HEK293 (cell line): ENCODE measurements around the gene TNFSF13B.

ENCODE experiments used
- CTCF ChIA-PET: fragments of 350-600 bp; formaldehyde crosslinking; extraction: SDS; loops from one replicate; lab custom pipeline; 2021; ENCODE audit warnings: antibody characterized with exemption; lab: Yijun Ruan, JAX
- POLR2A ChIA-PET: fragments of 300-600 bp; formaldehyde crosslinking; extraction: SDS; loops from one replicate; lab custom pipeline; 2020; ENCODE audit warnings: antibody characterized with exemption, inconsistent platforms; lab: Yijun Ruan, JAX
- H3K27ac ChIP-seq: fragments of 200-500 bp; sonication (Bioruptor generic); 2 replicates; pipeline ENCODE4 v1.5.1; 2014; ENCODE audit warnings: low read depth, low read length, control low read depth, inconsistent platforms; ENCODE audit errors: extremely low read depth
- H3K36me3 ChIP-seq, 2 experiments: fragments of 200-500 bp in 1 of 2; sonication (Bioruptor generic) in 1 of 2; 1 replicate in 1 of 2; 2 replicates in 1 of 2; pipeline ENCODE4 v1.5.1; 2014 to 2017; ENCODE audit warnings: inconsistent platforms in 2 of 2, low read length in 2 of 2; ENCODE audit not compliant: control insufficient read depth in 2 of 2, insufficient read depth in 1 of 2
- H3K4me1 ChIP-seq: fragments of 200-500 bp; sonication (Bioruptor generic); 2 replicates; pipeline ENCODE4 v1.5.1; 2014; ENCODE audit warnings: mild to moderate bottlenecking, low read length, inconsistent platforms; ENCODE audit not compliant: control insufficient read depth, insufficient read depth
- H3K4me3 ChIP-seq: 2 replicates; pipeline ENCODE4 v1.5.1; 2011; ENCODE audit warnings: low read depth, mild to moderate bottlenecking, control low read depth, low read length, moderate library complexity
- H3K9me3 ChIP-seq: fragments of 200-500 bp; sonication (Bioruptor generic); 2 replicates; pipeline ENCODE4 v1.5.1; 2014; ENCODE audit warnings: low read depth, low read length, inconsistent platforms; ENCODE audit not compliant: control insufficient read depth, insufficient read depth
- GLI2 ChIP-seq: fragments of 450-650 bp; formaldehyde crosslinking; IDR thresholded peaks from 2 replicates; pipeline ENCODE4; 2017; ENCODE audit warnings: missing biosample characterization, missing genetic modification characterization, low read depth, borderline replicate concordance
- KLF9 ChIP-seq: fragments of 450-650 bp; formaldehyde crosslinking; IDR thresholded peaks from 2 replicates; pipeline ENCODE4 v1.5.1; 2016; ENCODE audit warnings: missing biosample characterization, missing genetic modification characterization, low read depth
- TCF7L2 ChIP-seq: IDR thresholded peaks from 2 replicates; pipeline ENCODE4 v1.6.1; 2011; ENCODE audit warnings: low read depth, mild to moderate bottlenecking, inconsistent platforms, low read length, moderate library complexity, borderline replicate concordance
- ZBTB20 ChIP-seq: fragments of 450-650 bp; formaldehyde crosslinking; IDR thresholded peaks from 2 replicates; pipeline ENCODE4 v1.5.1; 2016; ENCODE audit warnings: missing biosample characterization, missing genetic modification characterization
- ZFP37 ChIP-seq: fragments of 450-650 bp; formaldehyde crosslinking; IDR thresholded peaks from 2 replicates; pipeline ENCODE4 v1.5.1; 2016; ENCODE audit warnings: missing biosample characterization, missing genetic modification characterization
- ZNF184 ChIP-seq: fragments of 450-650 bp; IDR thresholded peaks from 2 replicates; pipeline ENCODE4 v1.5.1; 2018; ENCODE audit warnings: missing biosample characterization, mild to moderate bottlenecking, missing genetic modification characterization
- ZNF221 ChIP-seq: fragments of 450-650 bp; formaldehyde crosslinking; IDR thresholded peaks from 2 replicates; pipeline ENCODE4 v1.5.1; 2017; ENCODE audit warnings: missing biosample characterization, missing genetic modification characterization, borderline replicate concordance
- ZNF280D ChIP-seq: fragments of 450-650 bp; formaldehyde crosslinking; IDR thresholded peaks from 2 replicates; pipeline ENCODE4 v1.5.1; 2016; ENCODE audit warnings: missing biosample characterization, missing genetic modification characterization
- ZNF292 ChIP-seq: fragments of 450-650 bp; formaldehyde crosslinking; IDR thresholded peaks from 2 replicates; pipeline ENCODE4 v1.5.1; 2016; ENCODE audit warnings: low read depth, missing biosample characterization, missing genetic modification characterization, borderline replicate concordance
- ZNF501 ChIP-seq: fragments of 450-650 bp; formaldehyde crosslinking; IDR thresholded peaks from 2 replicates; pipeline ENCODE4 v1.5.1; 2016; ENCODE audit warnings: missing biosample characterization, missing genetic modification characterization
- ZNF530 ChIP-seq: fragments of 450-650 bp; formaldehyde crosslinking; IDR thresholded peaks from 2 replicates; pipeline ENCODE4 v1.5.1; 2016; ENCODE audit warnings: low read depth, missing biosample characterization, missing genetic modification characterization
- ZNF548 ChIP-seq: fragments of 450-650 bp; formaldehyde crosslinking; IDR thresholded peaks from 2 replicates; pipeline ENCODE4 v1.5.1; 2016; ENCODE audit warnings: missing biosample characterization, missing genetic modification characterization
- ZNF558 ChIP-seq: fragments of 450-650 bp; formaldehyde crosslinking; IDR thresholded peaks from 2 replicates; pipeline ENCODE4 v1.5.1; 2016; ENCODE audit warnings: missing biosample characterization, missing genetic modification characterization
- ZNF624 ChIP-seq: fragments of 450-650 bp; formaldehyde crosslinking; IDR thresholded peaks from 2 replicates; pipeline ENCODE4 v1.5.1; 2017; ENCODE audit warnings: missing biosample characterization, missing genetic modification characterization
- ZNF629 ChIP-seq: fragments of 450-650 bp; formaldehyde crosslinking; IDR thresholded peaks from 2 replicates; pipeline ENCODE4 v1.5.1; 2017; ENCODE audit warnings: missing biosample characterization, missing genetic modification characterization
- ZNF654 ChIP-seq: fragments of 450-650 bp; formaldehyde crosslinking; IDR thresholded peaks from 2 replicates; pipeline ENCODE4 v1.5.1; 2016; ENCODE audit warnings: low read depth, missing biosample characterization, missing genetic modification characterization
- ZNF660 ChIP-seq: fragments of 450-650 bp; IDR thresholded peaks from 2 replicates; pipeline ENCODE4 v1.5.1; 2018; ENCODE audit warnings: missing biosample characterization, mild to moderate bottlenecking, missing genetic modification characterization
- ZNF76 ChIP-seq: fragments of 450-650 bp; formaldehyde crosslinking; IDR thresholded peaks from 2 replicates; pipeline ENCODE4; 2016; ENCODE audit warnings: low read depth, missing biosample characterization, missing genetic modification characterization, borderline replicate concordance
- ZSCAN5A ChIP-seq: fragments of 450-650 bp; formaldehyde crosslinking; IDR thresholded peaks from 2 replicates; pipeline ENCODE4 v1.5.1; 2016; ENCODE audit warnings: missing biosample characterization, missing genetic modification characterization
- TF ChIP-seq, protein P1 (sequence below): fragments of 450-650 bp; formaldehyde crosslinking; IDR thresholded peaks from 2 replicates; pipeline ENCODE4 v1.5.1; 2016; ENCODE audit warnings: missing biosample characterization, missing genetic modification characterization

The TNFSF13B gene

DNA sequence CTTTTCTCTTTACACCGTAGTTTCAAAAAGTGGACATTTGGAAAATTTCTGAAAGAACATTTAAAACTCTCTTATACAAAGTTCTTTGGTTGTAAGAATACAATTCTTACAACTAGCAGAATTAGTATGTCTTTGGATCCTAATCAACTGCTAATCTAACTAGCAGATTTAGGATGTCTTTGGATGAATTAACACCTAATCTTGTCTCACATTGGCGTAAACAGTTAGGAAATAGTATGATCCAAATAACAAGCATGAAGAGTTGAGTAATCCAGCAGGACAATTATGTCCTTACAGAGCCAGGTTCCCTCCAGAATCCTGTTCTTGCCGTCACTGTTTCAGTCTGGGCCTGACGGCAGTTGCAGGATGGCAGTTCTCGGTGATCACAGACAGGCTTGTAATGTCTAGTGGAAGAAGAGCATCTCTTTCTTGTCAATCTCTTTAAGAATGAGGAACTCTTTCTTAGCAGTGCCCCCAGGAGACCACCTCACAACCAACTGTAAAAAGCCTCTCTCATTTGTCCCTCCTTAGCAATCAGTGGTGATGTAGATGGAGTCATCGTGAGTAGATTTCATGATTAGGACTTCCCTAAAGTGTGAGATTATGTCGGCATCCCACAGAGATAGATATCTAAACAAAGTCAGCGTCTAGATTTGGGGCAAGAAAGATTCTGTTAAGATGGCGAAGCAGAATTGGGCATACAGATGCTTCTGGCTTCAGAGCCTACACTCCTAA, 5.7 kb upstream of the TNFSF13B start:
- TF ChIP-seq ZNF280D, result no peak
- no peak for TF ChIP-seq GLI2 (tag by site-specific recombination)
- TF ChIP-seq, protein P1, sequence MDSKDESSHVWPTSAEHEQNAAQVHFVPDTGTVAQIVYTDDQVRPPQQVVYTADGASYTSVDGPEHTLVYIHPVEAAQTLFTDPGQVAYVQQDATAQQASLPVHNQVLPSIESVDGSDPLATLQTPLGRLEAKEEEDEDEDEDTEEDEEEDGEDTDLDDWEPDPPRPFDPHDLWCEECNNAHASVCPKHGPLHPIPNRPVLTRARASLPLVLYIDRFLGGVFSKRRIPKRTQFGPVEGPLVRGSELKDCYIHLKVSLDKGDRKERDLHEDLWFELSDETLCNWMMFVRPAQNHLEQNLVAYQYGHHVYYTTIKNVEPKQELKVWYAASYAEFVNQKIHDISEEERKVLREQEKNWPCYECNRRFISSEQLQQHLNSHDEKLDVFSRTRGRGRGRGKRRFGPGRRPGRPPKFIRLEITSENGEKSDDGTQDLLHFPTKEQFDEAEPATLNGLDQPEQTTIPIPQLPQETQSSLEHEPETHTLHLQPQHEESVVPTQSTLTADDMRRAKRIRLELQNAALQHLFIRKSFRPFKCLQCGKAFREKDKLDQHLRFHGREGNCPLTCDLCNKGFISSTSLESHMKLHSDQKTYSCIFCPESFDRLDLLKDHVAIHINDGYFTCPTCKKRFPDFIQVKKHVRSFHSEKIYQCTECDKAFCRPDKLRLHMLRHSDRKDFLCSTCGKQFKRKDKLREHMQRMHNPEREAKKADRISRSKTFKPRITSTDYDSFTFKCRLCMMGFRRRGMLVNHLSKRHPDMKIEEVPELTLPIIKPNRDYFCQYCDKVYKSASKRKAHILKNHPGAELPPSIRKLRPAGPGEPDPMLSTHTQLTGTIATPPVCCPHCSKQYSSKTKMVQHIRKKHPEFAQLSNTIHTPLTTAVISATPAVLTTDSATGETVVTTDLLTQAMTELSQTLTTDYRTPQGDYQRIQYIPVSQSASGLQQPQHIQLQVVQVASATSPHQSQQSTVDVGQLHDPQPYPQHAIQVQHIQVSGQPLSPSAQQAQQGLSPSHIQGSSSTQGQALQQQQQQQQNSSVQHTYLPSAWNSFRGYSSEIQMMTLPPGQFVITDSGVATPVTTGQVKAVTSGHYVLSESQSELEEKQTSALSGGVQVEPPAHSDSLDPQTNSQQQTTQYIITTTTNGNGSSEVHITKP, result no peak
- TF ChIP-seq TCF7L2, result no peak
- TF ChIP-seq ZNF184, result no peak
- TF ChIP-seq ZNF76 (tag by site-specific recombination), result no peak
- TF ChIP-seq ZNF292 (tag by site-specific recombination), result no peak
- TF ChIP-seq ZNF548 (tag by site-specific recombination), result no peak
- TF ChIP-seq ZSCAN5A (tag by site-specific recombination), result no peak
- TF ChIP-seq ZNF530 (tag by site-specific recombination), result no peak
- TF ChIP-seq ZNF221 (tag by site-specific recombination), result no peak
- TF ChIP-seq ZNF629 (tag by site-specific recombination), result no peak
- no peak for TF ChIP-seq ZNF501
- TF ChIP-seq ZNF558 (tag by site-specific recombination), result no peak
- TF ChIP-seq ZBTB20, result no peak
- no peak for TF ChIP-seq ZNF660 (tag by site-specific recombination)
- no peak for TF ChIP-seq ZNF654 (tag by site-specific recombination)
- TF ChIP-seq KLF9 (tag by site-specific recombination), result no peak
- no peak for TF ChIP-seq ZNF624 (tag by site-specific recombination)
- TF ChIP-seq ZFP37 (tag by site-specific recombination), result no peak
- H3K4me1 ChIP-seq, result no peaks in the 10 kb centered on the region
- H3K9me3 ChIP-seq, result no peaks in the 10 kb centered on the region
- H3K4me3 ChIP-seq, result no peak overlapping the region
- ChIA-PET POLR2A (no interaction called here), CTCF (interaction anchor here (0.7 kb wide), 2 partner anchors 10 to 73 kb away, joined by 3 read pairs; no protein-coding TSS in a partner anchor)
- no peak overlapping the region for H3K27ac ChIP-seq
- no peaks in the 10 kb centered on the region for H3K36me3 ChIP-seq
